Omental fat pad (tissue), 4 donors: ENCODE measurements around the gene ZNF697. TPM values are rescaled to one million over a fixed set of nuclear protein-coding genes. Genes with fewer than 3 reads are reported as not detected.
"Not testable (repeated sequence)": the region's sequence is repeated elsewhere in the genome, so short reads cannot be mapped to it uniquely, and the experiment has no call there.

Experiments used
- ATAC-seq: fragments of 150-250 bp; one replicate; pipeline ENCODE4 v1.9.1; 2016; ENCODE audit warnings: mild to moderate bottlenecking, moderate library complexity; ENCODE audit not compliant: low FRiP score
- DNase-seq: peaks from one replicate; pipeline ENCODE4 v3.0.0-alpha.2; 2019; ENCODE audit warnings: low spot score
- CTCF ChIP-seq, 3 donors: fragments of 450-650 bp; IDR thresholded peaks; one replicate each; pipeline ENCODE4 v1.5.1; 2016 to 2017; ENCODE audit warnings: antibody characterized with exemption in 3 of 3, mild to moderate bottlenecking in 3 of 3, moderate library complexity in 2 of 3
- total RNA-seq, 4 donors: library from RNA; depleted of rRNA; stranded (reverse); fragments of >200 nt; gene quantifications; one replicate each; pipeline ENCODE4 v1.1.0, GENCODE V29; 2016

The ZNF697 gene
- total RNA-seq, 4 donors from 2014 or later = 6.5 to 13.1 (median 8.8) TPM

GRCh38 chr1:119590393-119590792 is 57.7 kb downstream of the ZNF697 start:
- DNase-seq (no peak), ATAC-seq (no peak)
- no peak for TF ChIP-seq CTCF (IDR thresholded peaks at IDR 0.05)

GRCh38 chr1:119588621-119589020 is 59.4 kb downstream of the ZNF697 start:
- DNase-seq (no peak), ATAC-seq (no peak)
- TF ChIP-seq CTCF (IDR thresholded peaks at IDR 0.05) = no peak

GRCh38 chr1:119587341-119587740 is 60.7 kb downstream of the ZNF697 start:
- DNase-seq (no peak), ATAC-seq (no peak)
- TF ChIP-seq CTCF (IDR thresholded peaks at IDR 0.05) = no peak

- DNase-seq, ATAC-seq: not testable (repeated sequence)
These were observed 62.3 kb downstream of the ZNF697 start for GRCh38 chr1:119585801-119586200.

GRCh38 chr1:119582801-119583200 is 65.3 kb downstream of the ZNF697 start:
- DNase-seq (no peak), ATAC-seq (peak; percentile 54)
- no peak for TF ChIP-seq CTCF (IDR thresholded peaks at IDR 0.05)

GRCh38 chr1:119581076-119581475 is 67.0 kb downstream of the ZNF697 start:
- ATAC-seq, DNase-seq: not testable (repeated sequence)

GRCh38 chr1:119573886-119574285 is 74.2 kb downstream of the ZNF697 start:
- ATAC-seq (no peak), DNase-seq (no peak)
- TF ChIP-seq CTCF (IDR thresholded peaks at IDR 0.05) = no peak

- not testable (repeated sequence) for DNase-seq, ATAC-seq
These were observed 78.0 kb downstream of the ZNF697 start for GRCh38 chr1:119569930-119570622.

Other genes starting within 250 kb of the ZNF697 start
- gene HSD3B2, start 233.1 kb downstream of the ZNF697 start, total RNA-seq = under 1 TPM in 1 of 4 donors, not detected in 3; 0.63 TPM
- not detected for gene HSD3B1, start 141.1 kb downstream of the ZNF697 start, total RNA-seq
- gene PHGDH, start 63.7 kb upstream of the ZNF697 start, total RNA-seq = 10 to 100 TPM; 21.5 to 95.4 (median 28.4) TPM
- 1 to 10 TPM in 1 of 4 donors, under 1 TPM in 2, not detected in 1; 0.56 to 4.3 (median 0.96) TPM for gene HMGCS2, start 120.6 kb upstream of the ZNF697 start, total RNA-seq
- gene REG4, start 163.2 kb upstream of the ZNF697 start, total RNA-seq = not detected
- not detected for gene ADAM30, start 248.2 kb upstream of the ZNF697 start, total RNA-seq